A549 treated with GW870086 at 1 μM for 4 hours (cell line): ENCODE measurements around the gene CENPB. TPM values are rescaled to one million over a fixed set of nuclear protein-coding genes. Genes with fewer than 3 reads are reported as not detected.

Experiments
- total RNA-seq: library from RNA; stranded (reverse); fragments of 200-300 nt; extraction: Qiagen RNA extraction; gene quantifications from 5 replicates; pipeline ENCODE4 v1.2.3, GENCODE V29; 2022; ENCODE audit warnings: low read depth

CENPB gene, protein sequence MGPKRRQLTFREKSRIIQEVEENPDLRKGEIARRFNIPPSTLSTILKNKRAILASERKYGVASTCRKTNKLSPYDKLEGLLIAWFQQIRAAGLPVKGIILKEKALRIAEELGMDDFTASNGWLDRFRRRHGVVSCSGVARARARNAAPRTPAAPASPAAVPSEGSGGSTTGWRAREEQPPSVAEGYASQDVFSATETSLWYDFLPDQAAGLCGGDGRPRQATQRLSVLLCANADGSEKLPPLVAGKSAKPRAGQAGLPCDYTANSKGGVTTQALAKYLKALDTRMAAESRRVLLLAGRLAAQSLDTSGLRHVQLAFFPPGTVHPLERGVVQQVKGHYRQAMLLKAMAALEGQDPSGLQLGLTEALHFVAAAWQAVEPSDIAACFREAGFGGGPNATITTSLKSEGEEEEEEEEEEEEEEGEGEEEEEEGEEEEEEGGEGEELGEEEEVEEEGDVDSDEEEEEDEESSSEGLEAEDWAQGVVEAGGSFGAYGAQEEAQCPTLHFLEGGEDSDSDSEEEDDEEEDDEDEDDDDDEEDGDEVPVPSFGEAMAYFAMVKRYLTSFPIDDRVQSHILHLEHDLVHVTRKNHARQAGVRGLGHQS
- total RNA-seq = 101 to 135 TPM (median 128 TPM) in 5 replicates

DNA sequence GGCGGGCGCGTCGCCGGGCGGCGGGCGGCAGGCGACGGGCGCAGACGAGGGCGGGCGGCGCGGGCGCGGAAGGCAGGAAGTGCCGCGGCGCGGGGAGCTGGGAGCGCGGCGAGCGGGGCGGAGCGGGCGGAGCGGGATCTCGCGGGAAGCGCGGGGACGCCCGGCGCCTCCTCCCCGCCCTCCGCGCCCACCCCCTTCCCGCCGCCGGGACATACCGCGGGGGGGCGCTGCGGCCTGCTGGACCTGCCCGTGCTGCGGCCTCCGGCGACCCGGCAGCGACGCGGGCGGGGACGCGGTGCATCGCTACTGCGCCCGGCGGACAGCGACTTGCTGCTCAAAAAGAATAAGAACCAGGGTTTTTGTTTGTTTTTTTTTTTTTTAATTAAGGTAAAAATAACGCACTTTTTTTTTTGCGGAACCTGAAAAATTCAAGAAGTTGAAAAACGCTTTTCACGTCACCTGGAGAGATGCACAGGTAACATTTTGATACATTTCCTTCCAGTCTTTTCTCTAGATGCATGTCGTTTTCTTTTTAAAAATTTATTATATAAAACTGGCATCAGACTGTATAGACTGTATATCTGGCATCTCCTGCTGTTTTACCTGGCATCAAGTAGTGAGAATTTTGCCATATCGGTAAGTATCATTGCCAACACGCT lies at the start of gene CENPB:
TSS of gene CENPB (minus strand) at position 76 of the 659 bp plus-strand sequence. CDS start 257 bp downstream, outside the sequence.

DNA sequence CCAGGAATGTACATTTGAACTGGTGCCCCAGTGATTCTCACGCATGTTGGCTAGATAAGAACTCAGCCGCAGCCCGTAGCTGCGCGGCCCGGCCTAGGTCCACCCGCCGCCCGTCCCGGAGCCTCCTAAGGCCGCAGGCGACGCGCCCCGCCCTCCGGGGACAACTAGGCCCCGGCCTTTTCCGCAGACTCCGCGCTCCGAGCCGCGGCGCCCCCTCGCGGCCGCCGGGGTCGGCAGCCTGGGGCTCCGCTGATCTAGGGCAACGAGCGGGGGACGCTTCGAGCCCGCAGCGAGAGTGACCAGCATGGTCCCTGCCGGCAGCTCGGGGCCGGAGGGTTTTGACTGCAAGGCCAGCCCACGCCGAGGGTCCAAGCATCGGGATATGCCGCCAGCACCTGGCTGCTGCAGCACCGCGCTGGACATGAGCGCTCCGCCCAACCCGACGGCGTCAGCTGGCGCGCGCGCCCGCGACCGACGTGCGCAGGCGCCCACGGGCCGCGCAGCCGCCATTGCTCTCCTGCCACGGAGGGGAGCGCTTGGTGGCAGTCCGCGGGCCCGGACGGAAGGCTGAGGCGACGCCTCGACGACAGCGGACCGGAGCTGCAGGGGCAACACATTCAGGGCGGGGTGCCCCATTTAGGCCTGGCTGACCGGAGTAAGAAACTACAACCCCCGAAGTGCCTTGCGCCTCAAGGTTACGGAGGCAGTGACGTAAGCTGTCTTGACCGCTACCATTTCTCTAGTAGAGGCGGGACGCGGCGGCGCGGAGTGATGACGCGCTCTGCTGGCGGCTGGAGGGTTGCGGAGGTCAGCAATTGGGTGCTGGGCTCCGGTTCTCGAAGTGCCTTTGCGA lies 33.7 kb upstream of the CENPB start, which contains the start of gene AP5S1:
TSS of gene AP5S1 (plus strand) at position 500 of the 853 bp plus-strand sequence. CDS start 1,571 bp downstream, outside the sequence.

DNA sequence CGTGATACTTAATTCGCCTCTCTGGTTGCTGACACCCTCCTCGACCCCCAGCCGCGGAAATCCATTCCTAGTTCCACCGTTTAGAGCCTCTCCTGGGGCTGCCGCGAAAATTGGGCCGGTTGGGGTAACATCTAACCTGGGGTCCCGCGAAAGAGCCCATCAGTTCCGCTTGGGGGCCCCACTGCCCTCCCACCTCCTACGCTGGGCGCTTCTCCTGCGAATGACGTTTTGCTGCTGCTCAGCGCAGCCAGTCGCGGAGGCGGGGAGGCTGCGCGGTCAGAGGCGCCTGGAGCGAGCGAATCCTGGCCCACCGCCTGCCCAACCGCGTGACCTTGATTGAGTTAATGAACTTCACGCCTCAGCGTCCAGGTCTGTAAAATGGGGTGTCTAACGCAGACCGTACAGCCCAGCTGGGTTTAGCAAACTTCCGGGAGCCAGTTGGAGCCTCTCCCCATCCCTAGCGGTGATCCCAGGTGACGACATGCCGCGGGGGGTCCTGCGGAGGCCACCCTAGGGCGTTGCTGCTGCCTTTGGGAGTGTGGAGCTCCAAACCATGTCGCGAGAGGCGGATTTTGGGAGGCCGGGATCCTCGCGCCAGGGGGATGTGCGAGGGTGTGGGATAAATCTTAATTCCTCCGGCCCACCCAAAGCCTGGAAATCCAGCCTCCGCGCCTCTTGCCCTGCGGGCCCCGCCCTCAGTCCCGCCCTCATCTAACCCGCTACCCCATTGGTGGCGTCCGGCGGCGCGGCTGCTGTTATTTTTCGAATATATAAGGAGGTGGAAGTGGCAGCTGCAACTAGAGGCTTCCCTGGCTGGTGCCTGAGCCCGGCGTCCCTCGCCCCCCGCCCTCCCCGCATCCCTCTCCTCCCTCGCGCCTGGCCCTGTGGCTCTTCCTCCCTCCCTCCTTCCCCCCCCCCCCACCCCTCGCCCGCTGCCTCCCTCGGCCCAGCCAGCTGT lies 9.2 kb upstream of the CENPB start, which contains the start of gene CDC25B:
TSS of gene CDC25B (plus strand) at position 800 of the 958 bp plus-strand sequence. CDS start 222 bp downstream, outside the sequence.

DNA sequence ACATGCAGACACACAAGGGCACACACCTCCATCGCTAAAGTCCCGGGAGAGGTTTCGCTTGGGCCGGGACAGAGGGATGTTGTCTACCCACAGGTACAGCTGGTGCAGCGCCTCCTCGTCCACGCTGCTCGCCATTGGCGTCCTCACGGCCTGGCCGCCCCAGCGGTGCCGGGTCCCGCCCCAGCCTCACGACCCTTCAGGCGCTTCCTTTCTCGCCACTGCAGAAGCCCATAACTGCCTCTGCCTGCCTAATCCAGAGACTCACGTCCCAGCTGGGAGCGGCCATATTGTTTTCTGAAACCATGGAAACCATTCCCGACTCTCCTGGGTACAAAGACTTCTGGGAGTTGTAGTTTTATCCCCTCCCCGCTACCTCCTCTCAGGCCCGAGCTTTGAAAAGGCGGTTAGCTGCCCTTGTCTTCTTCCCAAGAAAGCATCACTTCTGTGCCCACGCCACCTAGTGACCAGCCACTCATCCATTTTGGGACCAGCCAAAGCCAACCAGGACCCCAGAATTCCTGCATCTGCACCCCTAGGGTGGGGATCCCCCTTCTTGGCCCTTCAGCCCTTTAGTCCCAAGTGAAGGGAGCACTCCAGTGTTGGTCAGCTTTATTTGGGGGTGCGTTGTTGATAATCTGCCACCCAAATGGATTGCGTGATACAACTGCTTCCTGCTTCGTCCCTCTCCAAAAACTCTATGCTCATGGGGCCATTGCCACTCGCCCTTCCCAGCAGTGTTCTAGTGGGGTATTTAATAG lies 5.2 kb downstream of the CENPB start, which contains the start of gene SPEF1:
TSS of gene SPEF1 (minus strand) at position 296 of the 758 bp plus-strand sequence. CDS start at position 135, 161 bp downstream.

DNA sequence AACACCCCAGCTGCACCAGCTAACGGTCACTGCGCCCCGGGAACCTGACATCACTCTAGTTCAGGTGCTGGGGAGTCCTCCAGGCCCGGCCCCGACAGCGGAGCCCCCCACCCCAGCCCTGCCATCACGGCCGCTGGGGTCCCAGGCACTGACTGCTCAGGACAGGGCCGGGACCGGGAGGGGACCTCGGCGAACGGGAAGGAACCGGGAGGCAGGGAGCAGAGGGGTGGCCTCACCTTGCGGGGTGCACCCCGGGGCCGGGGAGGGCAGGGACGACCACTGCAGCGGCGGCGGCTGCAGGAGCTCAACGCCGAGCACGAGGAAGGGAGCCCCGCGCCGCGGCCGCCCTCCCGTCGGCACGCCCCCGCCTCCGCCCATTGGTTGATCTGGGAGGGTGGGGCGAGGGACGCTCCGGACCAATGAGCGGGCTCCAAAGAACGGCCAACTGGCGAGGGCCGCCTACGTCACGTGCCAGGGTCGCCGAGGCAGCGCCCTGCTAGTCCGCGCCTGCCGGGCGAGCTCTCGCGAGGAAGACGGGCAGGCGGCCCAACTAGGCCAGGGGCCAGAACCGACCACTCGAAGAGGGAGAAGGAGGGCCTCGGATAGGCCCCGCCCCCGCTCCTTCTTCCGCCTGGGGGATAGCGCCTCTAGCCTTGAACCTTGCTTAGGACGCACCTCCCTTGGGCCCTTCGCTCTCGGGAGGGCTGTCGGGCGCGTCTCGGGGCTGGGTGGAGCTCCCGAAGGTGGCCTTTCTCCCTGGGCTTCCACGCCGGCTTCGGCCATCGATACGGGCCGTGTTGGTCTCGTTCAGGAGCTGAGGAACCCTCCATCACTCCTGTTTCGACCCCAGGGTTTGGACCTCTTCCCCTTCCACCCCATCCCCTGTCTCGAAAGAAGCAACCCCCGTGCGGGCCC lies 18.9 kb downstream of the CENPB start, which contains the start of gene ADISSP:
TSS of gene ADISSP (minus strand) at position 327 of the 915 bp plus-strand sequence. CDS start 7,653 bp downstream, outside the sequence.

Other genes starting within 250 kb of the CENPB start
- not detected in 5 replicates for gene GFRA4, start 123.3 kb downstream of the CENPB start, total RNA-seq
- 0.05 to 0.13 TPM (median 0.07 TPM) in 3 of 5 replicates, not detected in the others for gene ADAM33, start 104.7 kb downstream of the CENPB start, total RNA-seq
- 0.02 to 0.03 TPM in 2 of 5 replicates, not detected in the others for gene SIGLEC1, start 74.1 kb downstream of the CENPB start, total RNA-seq
- gene HSPA12B, start 54.1 kb downstream of the CENPB start, total RNA-seq = 0.29 to 0.65 TPM (median 0.44 TPM) in 5 replicates
- gene ADISSP, start 19.0 kb downstream of the CENPB start, total RNA-seq = 104 to 160 TPM (median 155 TPM) in 5 replicates
- 1.4 to 2.7 TPM (median 2.0 TPM) in 5 replicates for gene SPEF1, start 5.3 kb downstream of the CENPB start, total RNA-seq
- gene CDC25B, start 9.6 kb upstream of the CENPB start, total RNA-seq = 212 to 267 TPM (median 253 TPM) in 5 replicates
- 13.9 to 18.4 TPM (median 16.8 TPM) in 5 replicates for gene AP5S1, start 33.8 kb upstream of the CENPB start, total RNA-seq
- 17.4 to 24.6 TPM (median 23.0 TPM) in 5 replicates for gene MAVS, start 60.1 kb upstream of the CENPB start, total RNA-seq
- gene PANK2, start 102.6 kb upstream of the CENPB start, total RNA-seq = 48.5 to 59.2 TPM (median 54.8 TPM) in 5 replicates
- 11.9 to 15.6 TPM (median 14.5 TPM) in 5 replicates for gene RNF24, start 228.8 kb upstream of the CENPB start, total RNA-seq